ENCODE measurements around the gene ZNF574. TPM values are rescaled to one million over a fixed set of nuclear protein-coding genes. Genes with fewer than 3 reads are reported as not detected.

ZNF574 gene
- total RNA-seq, 1 experiment from 2014 or later: 22.4 TPM

DNA sequence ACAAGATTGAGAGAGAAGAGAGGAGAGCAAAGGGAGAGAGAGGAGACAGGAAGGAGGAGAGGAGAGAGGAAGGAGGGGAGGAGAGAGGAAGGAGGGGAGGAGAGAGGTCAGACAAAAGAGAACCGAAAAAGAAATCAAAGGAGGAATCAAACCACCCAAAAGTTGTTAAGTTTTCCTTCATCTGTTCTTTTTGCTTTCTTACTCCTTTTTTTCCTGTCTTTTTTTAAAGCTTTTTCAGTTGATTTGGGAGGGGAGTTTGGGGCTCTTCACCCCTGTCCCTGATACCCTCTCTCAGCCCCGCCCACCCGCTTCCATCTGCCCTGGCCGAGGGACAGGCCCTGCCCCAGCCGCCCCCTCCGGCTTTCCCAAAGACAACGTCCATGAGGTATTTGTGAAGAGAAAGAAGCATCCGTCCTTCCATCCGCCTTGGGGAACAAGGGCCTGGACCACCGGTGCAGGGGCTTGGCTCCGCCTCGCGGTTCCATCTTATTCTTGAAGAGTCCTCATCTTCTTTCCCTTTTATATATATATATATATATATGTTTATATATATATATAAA lies 13.3 kb downstream of the ZNF574 start:
- H3K9me3 Mint-ChIP-seq (ENCODE audit: unreplicated experiment): no peaks in the 10 kb centered on the region
- no peaks in the 10 kb centered on the region for H3K9me3 ChIP-seq
- H3K36me3 ChIP-seq (ENCODE audit: control insufficient read depth, insufficient read depth, low read length): no peaks in the 10 kb centered on the region
- no peak for TF ChIP-seq CTCF (IDR thresholded peaks at IDR 0.05; ENCODE audit: insufficient read depth in 1 of 2, low read depth in 1 of 2, low read length in 1 of 2, severe bottlenecking in 1 of 2, unreplicated experiment in 1 of 2)
- no peak overlapping the region for H3K27ac Mint-ChIP-seq (ENCODE audit: unreplicated experiment)
- CTCF ChIA-PET: no interaction called here
- no peak overlapping the region for H3K4me3 ChIP-seq (ENCODE audit: low read depth, low read length)
- no peak for DNase-seq
- intact Hi-C loops (cut with micrococcal nuclease; ENCODE audit: unreplicated experiment): no loop called here
- POLR2A ChIA-PET: no interaction called here
- H3K4me1 Mint-ChIP-seq (ENCODE audit: low read depth, unreplicated experiment): peaks cover 5% of the 10 kb centered on the region
- peaks cover under 1% of the 10 kb centered on the region for H3K27me3 Mint-ChIP-seq (ENCODE audit: insufficient read depth, unreplicated experiment)
- H3K4me3 Mint-ChIP-seq (ENCODE audit: unreplicated experiment): no peak overlapping the region
- BruUV-seq (replicated peaks): no TSS peak
- H3K27me3 ChIP-seq (replicated peaks; ENCODE audit: control insufficient read depth, insufficient read depth, low read length): no peaks in the 10 kb centered on the region
- H3K36me3 Mint-ChIP-seq (ENCODE audit: insufficient read depth, unreplicated experiment): peaks cover 10% of the 10 kb centered on the region
- no peaks in the 10 kb centered on the region for H3K4me1 ChIP-seq

- H3K4me3 Mint-ChIP-seq (ENCODE audit: unreplicated experiment): no peak overlapping the region
- Histone ChIP-seq H3K27me3 (replicated peaks; ENCODE audit: control insufficient read depth, insufficient read depth, low read length) (no peaks in the 10 kb centered on the region), H3K9me3 (no peaks in the 10 kb centered on the region), H3K36me3 (ENCODE audit: control insufficient read depth, insufficient read depth, low read length) (no peaks in the 10 kb centered on the region), H3K4me3 (ENCODE audit: low read depth, low read length) (no peak overlapping the region), H3K4me1 (no peaks in the 10 kb centered on the region)
- no peak overlapping the region for H3K27ac Mint-ChIP-seq (ENCODE audit: unreplicated experiment)
- peaks cover 5% of the 10 kb centered on the region for H3K4me1 Mint-ChIP-seq (ENCODE audit: low read depth, unreplicated experiment)
- intact Hi-C loops (cut with micrococcal nuclease; ENCODE audit: unreplicated experiment): no loop called here
- no peaks in the 10 kb centered on the region for H3K9me3 Mint-ChIP-seq (ENCODE audit: unreplicated experiment)
- BruUV-seq (replicated peaks): no TSS peak
- ChIA-PET CTCF (no interaction called here), POLR2A (no interaction called here)
- no peak for DNase-seq
- TF ChIP-seq CTCF (IDR thresholded peaks at IDR 0.05; ENCODE audit: insufficient read depth in 1 of 2, low read depth in 1 of 2, low read length in 1 of 2, severe bottlenecking in 1 of 2, unreplicated experiment in 1 of 2): no peak
- peaks cover 7% of the 10 kb centered on the region for H3K36me3 Mint-ChIP-seq (ENCODE audit: insufficient read depth, unreplicated experiment)
- H3K27me3 Mint-ChIP-seq (ENCODE audit: insufficient read depth, unreplicated experiment): peaks cover 4% of the 10 kb centered on the region
Measured at GRCh38 chr19:42089772-42090171, 13.8 kb downstream of the ZNF574 start.

DNA sequence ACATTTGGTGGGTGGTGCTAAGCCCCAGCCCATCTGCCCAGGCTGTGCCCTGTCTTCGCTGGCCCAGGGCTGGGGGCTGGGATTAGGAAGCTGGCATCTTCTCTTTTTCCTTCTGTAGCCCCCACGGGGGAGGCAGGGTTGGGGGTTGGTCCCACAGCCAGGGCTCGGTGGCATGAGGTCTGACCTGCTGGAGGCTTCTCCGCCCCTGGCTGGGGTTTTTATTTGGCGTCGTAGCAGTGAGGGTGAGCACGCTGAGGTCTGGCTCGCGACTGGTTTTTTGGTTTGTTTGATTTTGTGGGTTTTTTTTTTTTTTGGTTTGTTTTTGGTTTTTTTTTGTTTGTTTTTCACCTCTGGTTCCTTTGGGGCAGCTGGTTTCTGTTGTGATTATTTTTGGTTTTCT lies 14.7 kb downstream of the ZNF574 start:
- Mint-ChIP-seq H3K4me3 (ENCODE audit: unreplicated experiment) (no peak overlapping the region), H3K27me3 (ENCODE audit: insufficient read depth, unreplicated experiment) (peaks cover 4% of the 10 kb centered on the region), H3K27ac (ENCODE audit: unreplicated experiment) (no peak overlapping the region), H3K9me3 (ENCODE audit: unreplicated experiment) (no peaks in the 10 kb centered on the region), H3K4me1 (ENCODE audit: low read depth, unreplicated experiment) (peaks cover 5% of the 10 kb centered on the region), H3K36me3 (ENCODE audit: insufficient read depth, unreplicated experiment) (no peaks in the 10 kb centered on the region)
- no peaks in the 10 kb centered on the region for H3K9me3 ChIP-seq
- intact Hi-C loops (cut with micrococcal nuclease; ENCODE audit: unreplicated experiment): no loop called here
- no peak overlapping the region for H3K4me3 ChIP-seq (ENCODE audit: low read depth, low read length)
- TF ChIP-seq CTCF (IDR thresholded peaks at IDR 0.05; ENCODE audit: insufficient read depth in 1 of 2, low read depth in 1 of 2, low read length in 1 of 2, severe bottlenecking in 1 of 2, unreplicated experiment in 1 of 2): no peak
- BruUV-seq (replicated peaks): no TSS peak
- POLR2A ChIA-PET: no interaction called here
- no peaks in the 10 kb centered on the region for H3K4me1 ChIP-seq
- no peak for DNase-seq
- no peaks in the 10 kb centered on the region for H3K36me3 ChIP-seq (ENCODE audit: control insufficient read depth, insufficient read depth, low read length)
- CTCF ChIA-PET: interaction anchor here (0.6 kb wide), 1 partner anchor 31 kb away, joined by 3 read pairs; no protein-coding TSS in a partner anchor
- no peaks in the 10 kb centered on the region for H3K27me3 ChIP-seq (replicated peaks; ENCODE audit: control insufficient read depth, insufficient read depth, low read length)

Measured in Caco-2 (cell line).